Stimulated activated CD4-positive, alpha-beta T cell treated with anti-CD3 and anti-CD28 coated beads, Interleukin-2, amount 100 ng/mL, for 24 hours (primary cell): Measurements from ENCODE around the gene SLC5A11.
"Not testable (repeated sequence)": the region's sequence is repeated elsewhere in the genome, so short reads cannot be mapped to it uniquely, and the experiment has no call there.

ENCODE experiments used
- DNase-seq, 2 donors: peaks; one replicate each; pipeline ENCODE4 v3.0.0-alpha.2; 2020

Gene SLC5A11

DNA sequence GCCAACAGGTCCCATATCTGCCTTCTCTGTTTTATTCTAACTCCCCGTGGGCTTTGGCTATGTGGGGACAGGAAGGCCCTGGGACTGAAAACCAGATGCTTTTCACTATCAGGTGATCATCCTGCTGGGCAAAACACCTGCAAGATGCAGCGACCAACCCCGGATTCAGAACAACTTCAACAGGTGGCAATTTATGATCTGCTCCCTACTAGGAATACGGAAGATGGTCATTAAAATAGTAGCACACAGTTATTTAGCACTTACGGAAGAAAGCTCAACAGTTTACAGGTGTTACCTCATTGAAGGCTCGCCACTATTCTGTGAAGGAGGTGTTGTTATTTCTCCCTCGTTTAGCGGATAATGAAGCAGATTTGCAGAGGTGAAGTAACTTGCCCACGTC, 7.8 kb upstream of the SLC5A11 start:
- no peak for DNase-seq

DNA sequence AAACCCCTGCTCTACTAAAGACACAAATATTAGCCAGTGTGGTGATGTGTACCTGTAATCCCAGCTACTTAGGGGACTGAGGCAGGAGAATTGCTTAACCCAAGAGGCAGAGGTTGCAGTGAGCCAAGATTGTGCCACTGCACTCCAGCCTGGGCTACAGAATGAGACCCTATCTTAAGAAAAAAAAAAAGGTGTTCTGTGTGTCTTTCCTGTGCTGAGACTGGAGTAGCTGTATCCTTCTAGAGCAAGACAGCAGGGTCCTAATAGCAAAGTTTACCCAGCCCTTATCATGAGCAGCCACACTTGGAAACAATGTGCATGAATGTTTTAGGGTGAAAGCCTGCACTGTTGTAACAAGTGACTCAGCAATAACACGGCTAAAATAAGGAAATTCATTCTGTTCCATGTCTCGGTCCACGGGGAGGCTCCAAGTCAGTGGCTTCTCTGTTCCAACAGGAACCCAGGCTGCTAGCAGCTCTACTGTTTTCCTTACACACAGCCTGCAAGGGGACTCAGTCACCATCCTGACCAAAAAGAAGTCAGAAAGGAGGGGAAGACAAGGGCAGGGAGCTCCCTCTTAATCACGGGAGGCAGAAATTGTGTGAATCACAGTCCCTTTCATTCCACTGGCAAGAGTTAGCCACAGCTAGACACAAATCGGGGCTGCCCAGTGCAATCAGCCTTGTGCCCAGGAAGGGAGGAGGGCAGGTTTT, 7.1 kb upstream of the SLC5A11 start:
- DNase-seq: no peak

DNA sequence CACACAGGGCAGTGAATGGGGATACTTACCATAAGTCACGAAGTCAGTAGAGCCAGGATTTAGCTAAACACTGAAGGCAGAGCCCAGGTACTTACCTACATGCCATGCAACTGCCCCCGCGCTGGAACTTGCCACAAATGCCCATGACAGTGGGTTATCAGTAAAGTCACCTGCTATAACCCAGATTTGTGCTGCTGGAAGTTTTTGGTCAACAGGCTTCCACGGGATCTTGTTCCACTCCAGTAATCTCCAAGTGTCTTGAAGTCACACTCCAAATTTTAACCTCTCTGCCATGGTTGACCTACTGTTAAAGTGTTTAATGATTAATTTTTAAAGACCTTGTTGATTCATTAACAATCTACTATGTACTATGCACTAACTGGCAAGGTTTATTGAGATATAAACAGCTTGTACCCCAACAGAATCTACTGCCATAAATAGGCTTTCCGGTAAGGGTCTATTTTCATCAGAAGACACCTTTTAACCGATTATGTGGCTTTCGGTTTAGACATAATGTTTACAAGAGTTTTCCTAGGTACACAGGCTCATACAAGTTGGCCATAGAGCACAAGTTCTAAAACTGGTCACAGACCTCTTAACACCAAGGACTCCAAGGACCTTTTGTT, 6.3 kb upstream of the SLC5A11 start:
- no peak for DNase-seq

DNA sequence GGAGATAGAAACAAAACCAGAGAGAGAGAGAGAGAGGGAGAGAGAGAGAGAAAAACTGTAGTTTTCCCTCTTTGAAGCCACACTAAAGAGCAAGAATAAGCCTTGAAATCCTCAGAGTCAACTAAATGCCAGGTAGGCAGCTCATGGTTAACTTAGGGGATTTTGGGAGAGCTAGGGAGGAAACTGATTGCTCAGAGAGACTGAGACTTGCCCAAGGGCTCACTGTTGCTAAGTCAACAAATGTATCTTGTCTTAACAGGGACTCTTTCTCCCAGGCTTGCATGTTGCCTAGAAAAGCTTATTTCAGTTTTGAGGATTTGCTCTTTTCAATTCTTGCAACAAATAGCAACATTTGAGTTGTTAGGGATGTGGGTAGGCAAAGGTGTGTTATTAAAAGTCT, 4.5 kb upstream of the SLC5A11 start:
- no peak for DNase-seq

DNA sequence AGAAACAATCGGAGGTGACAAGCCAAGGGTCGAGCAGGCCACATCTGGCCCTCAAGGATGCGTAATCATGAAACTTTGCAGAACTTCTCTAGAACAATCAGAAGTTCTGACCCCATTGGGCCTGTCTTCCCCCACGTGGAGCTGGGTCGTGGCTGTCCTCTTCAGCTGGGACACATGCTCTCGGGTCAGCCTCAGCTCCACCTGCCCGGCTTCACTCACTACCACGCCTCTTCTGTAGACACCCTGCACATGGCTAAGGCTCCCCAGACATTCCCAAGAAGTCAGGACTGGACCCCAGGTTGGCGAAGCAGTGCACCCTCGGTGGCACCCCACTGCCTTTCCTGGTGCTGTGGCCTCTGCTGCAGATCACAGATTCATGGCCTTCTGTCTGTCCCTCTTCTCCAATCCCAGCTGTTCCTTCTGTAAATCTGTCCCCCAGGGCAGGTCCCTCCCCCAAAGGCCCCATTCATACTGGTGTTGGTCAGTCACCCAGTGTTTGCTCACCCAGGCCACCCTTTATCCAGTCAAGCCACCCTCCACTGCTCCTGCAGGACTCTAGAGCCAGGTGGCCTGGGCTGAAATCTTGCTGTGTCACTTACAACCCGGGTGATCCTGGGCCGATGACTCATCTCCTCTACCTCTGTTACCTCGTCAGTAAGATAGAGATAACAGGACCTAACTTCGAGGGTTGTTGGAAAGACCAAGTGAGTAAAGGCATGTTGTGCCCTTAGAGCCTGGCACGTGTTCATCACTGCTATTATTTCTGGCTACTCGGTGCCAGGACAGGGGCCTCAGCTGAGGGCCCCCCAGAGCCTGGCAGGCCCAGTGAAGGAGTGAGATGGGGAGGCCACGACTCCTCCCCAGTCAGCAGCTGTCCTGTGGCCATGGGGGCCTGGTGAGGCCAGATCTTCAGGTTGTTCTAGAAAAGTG, 1.4 kb upstream of the SLC5A11 start:
- no peak for DNase-seq

DNA sequence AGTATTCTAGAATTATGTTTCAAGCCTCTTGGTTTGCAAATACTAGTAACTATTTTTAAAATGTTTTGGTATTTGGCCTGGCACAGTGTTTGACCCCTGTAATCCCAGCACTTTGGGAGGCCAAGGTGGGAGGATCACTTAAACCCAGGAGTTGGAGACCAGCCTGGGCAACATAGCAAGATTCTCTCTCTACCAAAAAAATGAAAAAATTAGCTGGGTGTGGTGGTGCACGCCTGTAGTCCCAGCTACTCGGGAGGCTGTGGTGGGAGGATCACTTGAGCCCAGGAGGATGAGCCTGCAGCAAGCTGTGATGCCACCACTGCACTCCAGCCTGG, 765 bp upstream of the SLC5A11 start:
- DNase-seq: not testable (repeated sequence)

DNA sequence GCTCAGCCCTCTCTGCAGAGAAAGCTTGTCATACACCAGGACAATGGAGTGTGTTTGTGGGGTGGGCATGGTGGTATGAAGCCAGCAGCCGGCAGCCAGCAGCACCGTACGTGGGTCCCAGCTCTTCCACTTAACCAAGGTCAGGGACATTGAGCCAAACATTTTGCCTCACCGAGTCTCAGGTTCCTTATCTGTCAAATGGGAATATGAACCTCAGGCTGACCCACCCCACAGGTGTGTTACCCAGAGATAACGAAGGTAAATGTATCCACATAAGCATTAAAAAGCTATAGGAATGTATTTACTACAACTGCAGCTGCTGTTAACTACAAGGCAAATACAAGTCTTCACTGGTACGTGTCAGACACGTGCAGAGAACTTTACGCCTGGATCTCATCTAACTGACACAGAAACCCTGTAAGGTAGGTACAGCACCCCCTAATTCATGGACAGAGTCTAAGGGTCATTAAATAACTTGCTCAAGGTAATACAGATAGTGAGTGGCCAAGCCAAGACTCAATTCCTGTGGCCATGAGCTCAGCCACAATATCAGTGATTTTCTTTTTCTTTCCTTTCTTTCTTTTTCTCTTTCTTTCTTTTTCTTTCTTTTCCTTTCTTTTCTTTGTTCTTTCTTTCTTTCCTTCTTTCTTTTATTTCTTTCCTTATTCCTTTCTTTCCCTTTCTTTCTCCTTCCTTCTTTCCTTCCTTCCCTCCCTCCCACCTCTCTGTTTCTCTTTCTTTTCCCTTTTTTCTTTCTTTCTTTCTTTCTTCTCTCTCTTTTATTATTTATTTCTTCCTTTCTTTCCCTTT, 990 bp downstream of the SLC5A11 start:
- no peak for DNase-seq

DNA sequence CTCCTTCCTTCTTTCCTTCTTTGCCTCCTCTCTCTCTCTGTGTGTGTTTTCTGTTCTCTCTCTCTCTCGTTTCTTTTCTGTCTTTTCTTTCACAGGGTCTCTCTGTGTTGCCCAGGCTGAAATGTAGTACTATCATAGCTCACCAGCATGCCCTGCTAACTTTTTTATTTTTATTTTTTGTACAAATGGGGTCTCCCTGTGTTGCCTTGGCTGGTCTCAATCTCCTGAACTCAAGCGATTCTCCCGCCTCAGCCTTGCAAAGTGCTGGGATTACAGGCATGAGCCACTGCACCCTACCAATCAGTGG, 1.5 kb downstream of the SLC5A11 start:
- no peak for DNase-seq

DNA sequence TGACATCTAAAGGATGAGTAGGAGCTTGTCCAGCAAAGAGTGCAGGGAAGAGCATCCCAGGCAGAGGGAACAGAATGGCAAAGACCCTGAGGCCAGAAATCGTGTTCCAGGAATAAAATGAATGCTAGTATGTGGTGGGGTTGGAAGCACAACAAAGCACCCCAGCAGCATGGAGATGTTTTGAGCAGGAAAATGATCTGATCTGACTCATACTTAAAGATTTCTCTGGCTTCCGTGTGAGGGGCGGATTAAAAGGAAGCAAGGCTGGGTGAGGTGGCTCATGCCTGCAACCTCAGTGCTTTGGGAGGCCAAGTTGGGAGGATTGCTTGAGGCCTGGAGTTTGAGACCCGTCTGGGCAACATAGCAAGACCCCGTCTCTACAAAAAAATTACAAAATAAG, 2.3 kb downstream of the SLC5A11 start:
- no peak for DNase-seq

DNA sequence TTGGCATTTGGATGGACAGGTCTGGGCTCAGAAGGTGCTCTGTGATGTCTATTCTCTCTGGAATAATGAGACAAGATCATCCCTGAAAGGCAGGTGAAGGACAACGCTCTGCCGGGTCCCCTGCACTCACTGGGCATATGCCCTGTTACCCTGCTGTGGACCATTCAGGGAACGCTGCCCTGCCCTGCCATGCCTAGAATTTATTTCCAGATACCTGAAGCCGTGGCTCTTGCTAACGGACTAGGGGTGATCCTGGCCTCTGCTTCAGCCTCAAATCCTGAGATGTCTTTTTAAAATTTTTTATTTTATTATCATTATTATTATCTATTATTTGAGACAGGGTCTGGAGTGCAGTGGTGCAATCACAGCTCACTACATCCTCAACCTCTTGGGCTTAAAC, 3.9 kb downstream of the SLC5A11 start:
- no peak for DNase-seq

DNA sequence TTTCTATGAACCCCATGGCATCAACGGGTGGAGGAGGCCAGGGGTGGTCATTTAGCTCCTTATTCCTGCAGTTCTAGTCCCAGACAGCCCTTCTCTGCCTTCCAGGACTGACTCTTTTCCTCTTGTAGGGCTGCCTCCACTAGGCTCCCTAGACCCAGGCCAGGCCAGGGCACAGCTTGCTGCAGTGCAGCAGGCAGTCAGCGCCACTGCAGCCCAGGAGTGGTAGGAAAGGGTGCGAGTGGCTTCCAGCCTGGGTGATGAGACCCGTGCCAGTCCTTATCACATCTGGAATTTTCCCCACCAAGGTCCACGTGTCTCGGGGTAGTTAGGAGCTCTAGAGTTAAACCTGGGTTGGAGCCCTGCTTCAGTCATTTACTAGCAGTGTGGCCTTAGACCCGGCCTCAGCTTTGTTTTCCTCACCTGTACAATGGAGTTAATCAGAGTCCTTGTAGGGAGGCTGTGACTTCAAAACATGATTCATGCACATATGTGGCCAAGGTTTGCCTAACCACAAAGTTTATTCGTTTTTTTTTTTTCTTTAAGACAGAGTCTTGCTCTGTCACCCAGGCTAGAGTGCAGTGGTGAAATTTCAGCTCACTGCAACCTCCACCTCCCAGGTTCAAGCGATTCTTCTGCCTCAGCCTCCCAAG, 4.7 kb downstream of the SLC5A11 start:
- DNase-seq: no peak

DNA sequence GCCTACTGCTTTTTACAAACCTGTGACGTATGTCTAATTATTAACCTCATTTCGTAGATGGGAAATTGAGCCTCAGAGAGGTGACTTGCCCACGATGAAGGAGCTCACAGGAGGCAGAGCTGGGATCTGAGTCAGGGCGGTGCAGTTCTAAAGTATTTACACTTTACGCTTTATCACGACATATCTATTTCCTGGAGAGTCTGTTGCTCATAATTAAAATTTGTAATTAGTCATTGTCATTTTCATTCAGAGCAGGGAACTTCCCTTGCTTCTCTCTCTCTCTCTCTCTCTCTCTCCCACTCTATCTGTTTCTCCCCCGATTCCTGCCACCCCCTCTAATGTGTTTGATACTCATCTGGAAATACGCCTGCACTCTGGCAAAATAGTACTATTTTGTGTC, 5.9 kb downstream of the SLC5A11 start:
- peak in 1 of 2 donors; percentile 38 for DNase-seq

DNA sequence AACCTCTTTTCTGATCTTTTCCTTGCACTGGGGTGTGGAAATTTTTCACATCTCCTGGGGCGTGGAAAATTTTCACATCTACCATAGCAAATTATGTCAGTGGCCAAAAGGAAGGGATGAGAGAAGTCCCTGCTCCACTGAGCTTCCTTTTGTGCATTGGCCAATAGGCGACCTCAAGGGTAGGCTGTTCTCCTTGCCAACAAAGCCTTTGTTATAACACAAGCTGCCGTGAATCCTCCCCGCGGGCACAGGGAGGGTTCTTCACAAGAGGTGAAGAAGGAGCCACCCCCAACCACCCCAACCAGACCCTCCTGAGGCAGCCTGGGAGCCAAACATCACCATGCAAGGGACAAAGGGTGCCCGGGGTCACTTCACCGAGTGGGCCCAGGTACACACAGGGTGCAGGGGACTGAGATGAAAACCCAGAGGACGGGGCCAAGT, 6.5 kb downstream of the SLC5A11 start:
- no peak for DNase-seq

DNA sequence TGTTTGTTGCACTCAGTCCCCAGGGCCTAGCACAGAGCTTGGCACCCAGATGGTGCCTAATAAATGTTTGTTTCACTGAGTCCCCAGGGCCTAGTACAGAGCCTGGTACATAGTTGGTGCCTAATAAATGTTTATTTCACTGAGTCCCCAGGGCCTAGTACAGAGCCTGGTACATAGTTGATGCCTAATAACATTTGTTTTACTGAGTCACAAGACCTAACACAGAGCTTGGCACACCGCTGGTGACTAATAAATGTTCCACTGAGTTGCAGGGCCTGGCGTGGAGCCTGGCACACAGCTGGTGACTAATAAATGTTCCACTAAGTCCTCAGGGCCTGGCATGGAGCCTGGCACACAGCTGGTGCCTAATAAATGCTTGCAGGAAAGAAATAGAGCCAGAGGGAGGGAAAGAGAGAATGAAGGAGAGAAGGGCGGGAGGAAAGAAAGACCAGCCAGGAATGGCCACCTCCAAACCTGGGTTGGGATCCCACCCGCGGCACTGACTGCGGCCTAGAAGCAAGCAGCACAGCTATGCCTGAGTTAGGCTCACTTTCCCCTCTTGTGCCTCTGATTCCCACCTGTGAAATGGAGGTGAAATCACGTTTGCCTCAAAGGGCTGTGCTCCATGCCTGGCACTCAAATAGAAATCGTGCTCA, 7.5 kb downstream of the SLC5A11 start:
- DNase-seq: no peak

DNA sequence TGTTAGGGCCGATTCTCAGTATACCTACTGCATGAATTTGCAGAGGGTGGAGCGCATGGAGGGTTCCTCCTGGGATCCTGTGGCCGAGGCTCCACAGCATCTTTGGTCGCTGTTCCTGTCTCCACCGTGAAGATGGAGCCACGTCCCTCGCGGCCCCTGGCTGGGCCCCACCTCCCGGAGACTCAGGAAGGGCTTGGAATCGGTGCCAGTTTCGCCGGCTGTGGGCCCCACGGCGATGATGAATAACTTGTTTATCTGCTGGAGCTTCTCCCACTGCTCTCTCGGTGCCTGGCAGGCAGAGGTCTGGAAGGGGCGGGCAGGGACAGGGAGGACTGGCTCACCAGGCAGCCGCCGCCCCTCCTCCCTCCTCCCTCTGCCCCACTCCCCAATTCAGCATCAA, 8.1 kb downstream of the SLC5A11 start:
- no peak for DNase-seq

DNA sequence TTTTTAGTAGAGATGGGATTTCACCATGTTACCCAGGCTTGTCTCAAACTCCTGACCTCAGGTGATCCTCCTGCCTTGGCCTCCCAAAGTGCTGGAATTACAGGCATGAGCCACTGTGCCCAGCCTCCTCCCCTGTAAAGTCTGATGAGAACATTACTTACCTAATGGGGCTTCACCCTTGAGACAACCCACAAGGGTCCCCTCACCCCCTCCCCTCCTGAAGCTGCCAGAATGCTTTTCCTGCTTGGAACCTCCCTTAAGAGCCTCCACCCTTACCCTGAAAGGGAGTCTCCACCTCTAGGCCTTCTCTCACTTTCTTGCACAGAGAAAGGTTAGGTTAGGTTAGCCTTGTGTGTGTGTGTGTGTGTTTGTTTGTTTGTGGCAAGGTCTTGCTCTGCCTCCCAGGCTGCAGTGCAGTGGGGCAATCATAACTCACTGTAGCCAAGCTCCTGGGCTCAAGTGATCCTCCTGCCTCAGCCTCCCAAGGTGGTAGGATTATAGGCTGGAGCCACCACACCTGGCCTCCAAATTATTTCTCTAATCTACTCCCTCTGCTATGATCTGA, 8.9 kb downstream of the SLC5A11 start:
- DNase-seq: no peak

DNA sequence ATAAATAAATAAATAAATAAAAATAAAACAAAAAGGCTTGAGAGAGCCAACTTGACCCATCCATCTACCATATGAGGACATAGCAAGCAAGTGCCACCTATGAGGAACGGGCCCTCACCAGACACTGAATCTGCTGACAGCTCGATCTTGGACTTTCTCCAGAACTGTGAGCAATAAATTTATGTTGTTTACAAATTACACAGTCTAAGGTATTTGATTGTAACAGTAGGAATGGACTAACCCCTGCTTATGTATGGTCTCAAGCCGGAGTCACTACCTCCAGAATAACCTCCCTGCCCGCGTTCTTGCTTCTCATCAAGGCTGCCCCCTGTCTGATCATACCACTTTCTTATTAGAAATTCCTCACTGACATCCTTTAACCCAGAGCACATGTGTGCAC, 9.9 kb downstream of the SLC5A11 start:
- no peak for DNase-seq

DNA sequence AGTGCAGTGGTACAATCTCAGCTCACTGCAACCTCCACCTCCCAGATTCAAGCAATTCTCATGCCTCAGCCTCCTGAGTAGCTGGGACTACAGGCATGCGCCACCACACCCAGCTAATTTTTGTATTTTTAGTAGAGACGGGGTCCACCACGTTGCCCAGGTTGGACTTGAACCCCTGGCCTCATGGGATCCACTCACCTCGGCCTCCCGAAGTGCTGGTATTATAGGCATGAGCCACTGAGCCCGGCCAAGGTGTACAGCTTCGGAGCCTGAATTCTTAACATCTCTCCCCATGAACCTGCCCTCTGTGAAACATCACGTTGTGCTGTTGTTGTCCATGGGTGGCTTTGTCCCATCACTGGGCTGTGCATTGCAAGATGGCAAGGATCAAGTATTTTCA, 11.1 kb downstream of the SLC5A11 start:
- not testable (repeated sequence) for DNase-seq

DNA sequence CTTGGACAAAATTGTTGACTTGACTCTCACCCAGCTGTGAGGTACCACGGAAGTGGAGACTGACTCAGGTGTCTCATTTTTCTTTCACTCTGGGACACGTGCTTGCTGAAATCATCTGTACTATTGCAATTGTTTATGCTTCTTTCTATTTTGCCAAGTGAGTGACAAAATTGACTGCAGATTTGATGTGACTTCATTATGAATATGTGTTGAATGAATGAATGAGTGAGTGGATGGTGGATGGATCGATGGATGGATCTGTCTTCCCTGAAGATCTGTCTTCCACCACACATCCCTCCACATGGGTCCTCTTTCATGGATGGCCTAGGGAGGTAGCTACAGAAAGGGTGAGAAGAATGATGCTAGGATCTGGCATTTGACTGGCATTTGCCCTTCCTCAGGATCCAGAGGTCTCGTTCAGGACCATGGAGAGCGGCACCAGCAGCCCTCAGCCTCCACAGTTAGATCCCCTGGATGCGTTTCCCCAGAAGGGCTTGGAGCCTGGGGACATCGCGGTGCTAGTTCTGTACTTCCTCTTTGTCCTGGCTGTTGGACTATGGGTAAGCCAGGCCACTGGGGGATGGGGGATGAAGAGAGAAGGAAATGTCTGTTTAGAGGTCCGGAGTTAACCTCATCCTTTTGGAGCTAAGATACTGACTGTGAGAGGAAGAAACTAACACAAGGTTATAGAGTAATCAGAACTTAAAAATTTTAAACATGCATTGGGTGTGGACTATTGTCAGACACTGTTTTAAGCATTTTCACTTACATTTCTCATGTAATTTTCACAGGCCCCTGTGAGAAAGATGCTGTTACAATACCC, 12.7 kb downstream of the SLC5A11 start:
- DNase-seq: peak; percentile 56 to 66

DNA sequence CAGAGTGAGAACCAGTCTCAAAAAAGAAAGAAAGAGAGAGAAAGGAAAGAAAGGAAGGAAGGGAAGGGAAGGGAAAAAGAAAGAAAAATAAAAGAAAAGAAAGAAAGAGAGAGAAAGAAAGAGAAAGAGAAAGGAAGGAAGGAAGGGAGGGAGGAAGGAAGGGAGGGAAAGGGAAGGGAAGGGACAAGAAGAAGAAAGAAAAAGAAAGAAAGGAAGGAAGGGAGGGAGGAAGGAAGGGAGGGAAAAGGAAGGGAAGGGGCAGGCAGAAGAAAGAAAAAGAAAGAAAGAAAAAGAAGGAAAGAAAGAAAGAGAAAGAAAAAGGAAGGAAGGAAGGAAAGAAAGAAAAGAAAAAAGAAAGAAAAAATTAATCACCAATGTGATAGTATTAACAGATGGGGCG, 15.7 kb downstream of the SLC5A11 start:
- DNase-seq: no peak
